ENCODE results near the gene SPATA2. TPM values are rescaled to one million over a fixed set of nuclear protein-coding genes. Genes with fewer than 3 reads are reported as not detected.

The SPATA2 gene
- total and polyA plus RNA-seq, 2 of the 13 experiments (the other 11 are each of a cell fraction or from before 2014, with no cell fraction given) = 3.2 to 8.7 TPM

- 0 out of 2 replicates have a peak, but pooled peaks have one; percentile 27 for TF ChIP-seq PRDM15 (CRISPR knock-in tag; IDR thresholded peaks at IDR 0.05)
- no peak for TF ChIP-seq ZC3H4 (CRISPR knock-in tag; IDR thresholded peaks at IDR 0.05; ENCODE audit: borderline replicate concordance)
- no peak for TF ChIP-seq ZBTB44 (CRISPR knock-in tag; IDR thresholded peaks at IDR 0.05)
- TF ChIP-seq ZNF10 (CRISPR knock-in tag; IDR thresholded peaks at IDR 0.05; ENCODE audit: borderline replicate concordance, low read depth) = no peak
- TF ChIP-seq MED13 (CRISPR knock-in tag; IDR thresholded peaks at IDR 0.05) = no peak
- TF ChIP-seq HOXD1 (CRISPR knock-in tag; IDR thresholded peaks at IDR 0.05) = 0 out of 2 replicates have a peak, but pooled peaks have one; percentile 4
- peak; percentile 76 for TF ChIP-seq FOSL2 (CRISPR knock-in tag; IDR thresholded peaks at IDR 0.05)
- peak; percentile 55; the same call in 1 of the 2 replicates for TF ChIP-seq HOXA5 (CRISPR knock-in tag; IDR thresholded peaks at IDR 0.05)
- no peak for TF ChIP-seq ZNF101 (CRISPR knock-in tag; IDR thresholded peaks at IDR 0.05; ENCODE audit: borderline replicate concordance, low read depth)
- peak; percentile 80; the same call in 1 of the 2 replicates for TF ChIP-seq GFI1 (CRISPR knock-in tag; IDR thresholded peaks at IDR 0.05; ENCODE audit: borderline replicate concordance)
- TF ChIP-seq ZNF235 (CRISPR knock-in tag; IDR thresholded peaks at IDR 0.05; ENCODE audit: borderline replicate concordance) = peak; percentile 63; the same call in 1 of the 2 replicates
- TF ChIP-seq MAF1 (CRISPR knock-in tag; IDR thresholded peaks at IDR 0.05; ENCODE audit: borderline replicate concordance) = no peak
- TF ChIP-seq ZEB1 (IDR thresholded peaks at IDR 0.05; ENCODE audit: insufficient replicate concordance, low read depth) = peak; percentile 92
- no peak for TF ChIP-seq POLR2AphosphoS5 (IDR thresholded peaks at IDR 0.05; ENCODE audit: low read depth, low read length)
- no peak for TF ChIP-seq ZBTB10 (CRISPR knock-in tag; IDR thresholded peaks at IDR 0.05; ENCODE audit: borderline replicate concordance)
- no peak; the same call in 1 of the 2 replicates for TF ChIP-seq KDM3A (CRISPR knock-in tag; IDR thresholded peaks at IDR 0.05; ENCODE audit: low read depth)
- TF ChIP-seq IKZF4 (CRISPR knock-in tag; IDR thresholded peaks at IDR 0.05; ENCODE audit: borderline replicate concordance, low read depth, not compliant biosample characterization) = no peak
- TF ChIP-seq ZNF230 (CRISPR knock-in tag; IDR thresholded peaks at IDR 0.05) = no peak
- no peak for TF ChIP-seq ZNF256 (CRISPR knock-in tag; conservative IDR thresholded peaks at IDR 0.05)
- peak; percentile 73; the same call in 1 of the 2 replicates for TF ChIP-seq ZNF362 (CRISPR knock-in tag; IDR thresholded peaks at IDR 0.05; ENCODE audit: borderline replicate concordance)
Measured at GRCh38 chr20:49945701-49946477, 30.6 kb upstream of the SPATA2 start (continued).

Measured in HepG2 (cell line).